Measurements from ENCODE around the gene FOXB1.

The FOXB1 gene

GRCh38 chr15:60004009-60004845, at the start of gene FOXB1:
FOXB1 (plus strand) TSS chr15:60004311; CDS start chr15:60004964, 653 bp downstream.
- no peak for DNase-seq (ENCODE audit: low read depth)

- DNase-seq (ENCODE audit: low read depth): no peak
Observed at GRCh38 chr15:59958288-59958687, 45.8 kb upstream of the FOXB1 start.

- no peak for DNase-seq (ENCODE audit: low read depth)
Observed at GRCh38 chr15:59960318-59960717, 43.8 kb upstream of the FOXB1 start.

GRCh38 chr15:59963322-59963721, 40.8 kb upstream of the FOXB1 start:
- DNase-seq (ENCODE audit: low read depth): no peak

GRCh38 chr15:59963925-59964324, 40.2 kb upstream of the FOXB1 start:
- DNase-seq (ENCODE audit: low read depth): no peak

- no peak for DNase-seq (ENCODE audit: low read depth)
Observed at GRCh38 chr15:59965741-59966140, 38.4 kb upstream of the FOXB1 start.

- DNase-seq (ENCODE audit: low read depth): no peak
Observed at GRCh38 chr15:59966262-59966661, 37.8 kb upstream of the FOXB1 start.

GRCh38 chr15:59968314-59968713, 35.8 kb upstream of the FOXB1 start:
- no peak for DNase-seq (ENCODE audit: low read depth)

GRCh38 chr15:59972241-59972640, 31.9 kb upstream of the FOXB1 start:
- DNase-seq (ENCODE audit: low read depth): no peak

- no peak for DNase-seq (ENCODE audit: low read depth)
Observed at GRCh38 chr15:59976480-59977271, 27.4 kb upstream of the FOXB1 start.

- DNase-seq (ENCODE audit: low read depth): no peak
Observed at GRCh38 chr15:59991834-59992233, 12.3 kb upstream of the FOXB1 start.

GRCh38 chr15:59993041-59993750, 10.9 kb upstream of the FOXB1 start:
- no peak for DNase-seq (ENCODE audit: low read depth)

GRCh38 chr15:59993950-59994401, 10.1 kb upstream of the FOXB1 start:
- no peak for DNase-seq (ENCODE audit: low read depth)

GRCh38 chr15:59994526-59994887, 9.6 kb upstream of the FOXB1 start:
- DNase-seq (ENCODE audit: low read depth): no peak

- no peak for DNase-seq (ENCODE audit: low read depth)
Observed at GRCh38 chr15:59994888-59995557, 9.1 kb upstream of the FOXB1 start.

GRCh38 chr15:59995568-59996297, 8.4 kb upstream of the FOXB1 start:
- no peak for DNase-seq (ENCODE audit: low read depth)

GRCh38 chr15:59996298-59997041, 7.6 kb upstream of the FOXB1 start:
- DNase-seq (ENCODE audit: low read depth): no peak

GRCh38 chr15:59997070-59997701, 6.9 kb upstream of the FOXB1 start:
- DNase-seq (ENCODE audit: low read depth): no peak

GRCh38 chr15:59998305-59998949, 5.7 kb upstream of the FOXB1 start:
- DNase-seq (ENCODE audit: low read depth): no peak
